ENCODE measurements around the gene PRKAG2.
"Not testable (repeated sequence)": the region's sequence is repeated elsewhere in the genome, so short reads cannot be mapped to it uniquely, and the experiment has no call there.

PRKAG2 gene

DNA sequence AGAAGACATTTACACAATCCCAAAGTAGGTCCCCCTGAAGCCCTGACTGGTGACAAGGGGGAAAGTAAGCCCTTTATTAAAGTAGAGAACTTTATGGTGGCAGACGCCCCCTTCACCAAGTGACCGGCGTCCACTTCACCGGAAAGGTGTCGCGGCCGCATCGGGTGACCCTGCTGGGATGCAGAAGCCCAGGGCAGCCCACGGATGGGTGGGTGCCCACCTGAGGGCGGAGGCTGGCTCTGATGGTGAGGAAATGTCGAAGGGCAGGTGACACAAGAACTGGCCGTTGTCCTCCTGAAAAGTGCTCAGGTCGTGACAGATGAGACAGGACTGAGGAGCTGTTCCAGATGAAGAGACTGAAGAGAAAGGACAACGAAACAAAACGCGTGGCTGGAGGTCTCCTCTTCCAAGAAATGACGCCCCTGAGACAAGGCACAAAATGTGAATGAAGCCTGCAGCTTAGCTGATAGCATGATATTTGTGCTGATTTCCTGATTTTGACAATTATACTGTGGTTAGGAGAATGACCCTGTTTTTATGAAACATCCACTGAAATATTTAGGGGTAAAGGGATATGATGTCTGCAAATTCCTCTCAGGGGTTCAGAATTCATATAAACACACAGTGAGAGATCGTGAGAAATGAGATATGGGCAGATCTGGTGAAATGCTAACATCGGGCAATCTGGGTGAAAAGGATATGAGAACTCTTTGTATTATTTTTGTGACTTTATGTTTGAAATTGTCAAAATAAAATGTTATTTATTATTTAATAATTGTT is 123.9 kb downstream of the PRKAG2 start:
- DNase-seq (ENCODE audit: extremely low read depth, insufficient read length), result no peak
- TF ChIP-seq, protein P1, sequence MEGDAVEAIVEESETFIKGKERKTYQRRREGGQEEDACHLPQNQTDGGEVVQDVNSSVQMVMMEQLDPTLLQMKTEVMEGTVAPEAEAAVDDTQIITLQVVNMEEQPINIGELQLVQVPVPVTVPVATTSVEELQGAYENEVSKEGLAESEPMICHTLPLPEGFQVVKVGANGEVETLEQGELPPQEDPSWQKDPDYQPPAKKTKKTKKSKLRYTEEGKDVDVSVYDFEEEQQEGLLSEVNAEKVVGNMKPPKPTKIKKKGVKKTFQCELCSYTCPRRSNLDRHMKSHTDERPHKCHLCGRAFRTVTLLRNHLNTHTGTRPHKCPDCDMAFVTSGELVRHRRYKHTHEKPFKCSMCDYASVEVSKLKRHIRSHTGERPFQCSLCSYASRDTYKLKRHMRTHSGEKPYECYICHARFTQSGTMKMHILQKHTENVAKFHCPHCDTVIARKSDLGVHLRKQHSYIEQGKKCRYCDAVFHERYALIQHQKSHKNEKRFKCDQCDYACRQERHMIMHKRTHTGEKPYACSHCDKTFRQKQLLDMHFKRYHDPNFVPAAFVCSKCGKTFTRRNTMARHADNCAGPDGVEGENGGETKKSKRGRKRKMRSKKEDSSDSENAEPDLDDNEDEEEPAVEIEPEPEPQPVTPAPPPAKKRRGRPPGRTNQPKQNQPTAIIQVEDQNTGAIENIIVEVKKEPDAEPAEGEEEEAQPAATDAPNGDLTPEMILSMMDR (IDR thresholded peaks at IDR 0.05; ENCODE audit: insufficient read depth, low read length, poor library complexity, severe bottlenecking), result no peak
- H3K27me3 ChIP-seq (replicated peaks; ENCODE audit: control insufficient read depth, insufficient read depth, low read length), result no peaks in the 10 kb centered on the region; the same call in none of the 2 replicates
- H3K4me3 ChIP-seq (replicated peaks; ENCODE audit: low read depth, low read length), result no peak overlapping the region
- no peaks in the 10 kb centered on the region for H3K36me3 ChIP-seq (ENCODE audit: control insufficient read depth, insufficient read depth, low read length)

DNA sequence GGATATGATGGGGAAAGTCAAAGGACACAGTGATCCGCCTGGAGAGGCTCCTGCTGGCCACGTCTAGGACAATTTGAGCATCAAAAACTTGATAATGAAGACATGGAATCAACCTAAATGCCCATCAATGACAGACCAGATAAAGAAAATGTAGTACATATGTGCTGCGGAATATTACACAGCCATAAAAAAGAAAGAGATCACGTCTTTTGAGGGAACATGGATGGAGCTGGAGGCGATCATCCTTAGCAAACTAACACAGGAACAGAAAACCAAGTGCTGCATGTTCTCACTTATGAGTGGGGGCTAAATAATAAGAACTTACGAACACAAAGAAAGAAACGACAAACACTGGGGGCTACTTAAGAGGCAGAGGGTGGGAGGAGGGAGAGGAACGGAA is 124.9 kb downstream of the PRKAG2 start:
- Histone ChIP-seq H3K4me3 (replicated peaks; ENCODE audit: low read depth, low read length) (no peak overlapping the region), H3K36me3 (ENCODE audit: control insufficient read depth, insufficient read depth, low read length) (no peaks in the 10 kb centered on the region)
- TF ChIP-seq, protein P1 (IDR thresholded peaks at IDR 0.05; ENCODE audit: insufficient read depth, low read length, poor library complexity, severe bottlenecking), result no peak

DNA sequence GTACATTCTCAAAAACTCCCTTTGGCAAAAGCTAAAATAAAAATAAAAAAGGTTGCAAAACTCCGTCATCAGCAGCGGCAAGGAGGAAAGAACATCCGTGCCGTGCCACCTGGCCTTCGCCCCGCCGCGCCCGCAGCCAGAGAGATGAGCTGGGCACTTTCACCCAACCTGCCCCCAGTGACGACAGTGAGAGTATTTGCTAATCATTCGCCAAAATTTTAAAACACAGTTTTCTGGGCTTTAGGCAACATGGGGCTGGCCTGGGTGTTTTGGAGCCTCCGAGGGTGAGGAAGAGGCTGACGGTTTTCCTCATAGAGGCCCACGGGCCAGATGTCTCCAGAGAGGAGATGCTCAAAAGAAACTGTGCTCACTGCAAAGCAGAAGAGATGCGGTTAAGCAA is 128.2 kb downstream of the PRKAG2 start:
- no peaks in the 10 kb centered on the region; the same call in 1 of the 2 replicates for H3K27me3 ChIP-seq (replicated peaks; ENCODE audit: control insufficient read depth, insufficient read depth, low read length)
- H3K36me3 ChIP-seq (ENCODE audit: control insufficient read depth, insufficient read depth, low read length), result no peaks in the 10 kb centered on the region
- TF ChIP-seq, protein P1 (IDR thresholded peaks at IDR 0.05; ENCODE audit: insufficient read depth, low read length, poor library complexity, severe bottlenecking), result no peak
- no peak for DNase-seq (ENCODE audit: extremely low read depth, insufficient read length)
- no peak overlapping the region for H3K4me3 ChIP-seq (replicated peaks; ENCODE audit: low read depth, low read length)

More for the DNA sequence above, 124.9 kb downstream of the PRKAG2 start:
- DNase-seq (ENCODE audit: extremely low read depth, insufficient read length), result no peak
- H3K27me3 ChIP-seq (replicated peaks; ENCODE audit: control insufficient read depth, insufficient read depth, low read length), result no peaks in the 10 kb centered on the region; the same call in 1 of the 2 replicates

DNA sequence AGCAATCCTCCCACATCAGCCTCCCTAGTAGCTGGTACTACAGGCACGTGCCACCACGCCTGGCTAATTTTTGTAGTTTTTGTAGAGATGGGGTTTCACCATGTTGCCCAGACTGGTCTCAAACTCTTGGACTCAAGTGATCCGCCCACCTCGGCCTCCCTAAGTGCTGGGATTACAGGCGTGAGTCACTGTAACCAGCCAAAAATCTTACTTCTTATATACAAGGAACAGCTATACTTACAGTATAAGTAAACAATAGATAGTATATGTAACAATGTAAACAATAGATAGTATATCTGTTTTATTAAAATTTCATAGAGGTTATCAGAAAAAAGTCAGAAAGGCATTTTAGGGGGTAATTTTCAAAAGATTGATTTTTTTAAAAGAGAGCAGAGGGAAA is 128.9 kb downstream of the PRKAG2 start:
- H3K27me3 ChIP-seq (replicated peaks; ENCODE audit: control insufficient read depth, insufficient read depth, low read length); H3K36me3 ChIP-seq (ENCODE audit: control insufficient read depth, insufficient read depth, low read length); H3K4me3 ChIP-seq (replicated peaks; ENCODE audit: low read depth, low read length); DNase-seq (ENCODE audit: extremely low read depth, insufficient read length): not testable (repeated sequence)

DNA sequence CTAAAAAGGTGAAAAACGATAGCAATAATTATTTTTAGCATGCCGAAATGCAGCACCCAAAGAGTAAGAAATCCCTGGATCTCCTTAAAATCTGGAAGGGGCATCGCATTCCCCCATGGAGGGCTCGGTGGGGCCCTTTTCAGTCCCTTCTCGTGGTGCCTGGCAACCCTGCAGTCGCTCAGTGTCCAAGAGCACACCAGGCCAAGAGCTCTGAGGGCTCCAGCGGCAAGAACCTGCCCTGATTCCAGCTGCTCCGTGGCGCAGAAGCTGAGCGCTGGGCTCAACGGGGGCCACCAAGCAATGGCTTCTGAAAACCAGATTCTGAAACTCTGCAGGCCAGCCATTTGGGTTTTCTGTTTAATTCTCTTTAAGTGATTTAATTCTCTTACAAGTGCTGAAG is 131.2 kb downstream of the PRKAG2 start:
- H3K27me3 ChIP-seq (replicated peaks; ENCODE audit: control insufficient read depth, insufficient read depth, low read length), result no peaks in the 10 kb centered on the region; the same call in 1 of the 2 replicates
- DNase-seq (ENCODE audit: extremely low read depth, insufficient read length), result no peak
- no peak overlapping the region for H3K4me3 ChIP-seq (replicated peaks; ENCODE audit: low read depth, low read length)
- H3K36me3 ChIP-seq (ENCODE audit: control insufficient read depth, insufficient read depth, low read length), result no peaks in the 10 kb centered on the region
- TF ChIP-seq, protein P1 (IDR thresholded peaks at IDR 0.05; ENCODE audit: insufficient read depth, low read length, poor library complexity, severe bottlenecking), result no peak

DNA sequence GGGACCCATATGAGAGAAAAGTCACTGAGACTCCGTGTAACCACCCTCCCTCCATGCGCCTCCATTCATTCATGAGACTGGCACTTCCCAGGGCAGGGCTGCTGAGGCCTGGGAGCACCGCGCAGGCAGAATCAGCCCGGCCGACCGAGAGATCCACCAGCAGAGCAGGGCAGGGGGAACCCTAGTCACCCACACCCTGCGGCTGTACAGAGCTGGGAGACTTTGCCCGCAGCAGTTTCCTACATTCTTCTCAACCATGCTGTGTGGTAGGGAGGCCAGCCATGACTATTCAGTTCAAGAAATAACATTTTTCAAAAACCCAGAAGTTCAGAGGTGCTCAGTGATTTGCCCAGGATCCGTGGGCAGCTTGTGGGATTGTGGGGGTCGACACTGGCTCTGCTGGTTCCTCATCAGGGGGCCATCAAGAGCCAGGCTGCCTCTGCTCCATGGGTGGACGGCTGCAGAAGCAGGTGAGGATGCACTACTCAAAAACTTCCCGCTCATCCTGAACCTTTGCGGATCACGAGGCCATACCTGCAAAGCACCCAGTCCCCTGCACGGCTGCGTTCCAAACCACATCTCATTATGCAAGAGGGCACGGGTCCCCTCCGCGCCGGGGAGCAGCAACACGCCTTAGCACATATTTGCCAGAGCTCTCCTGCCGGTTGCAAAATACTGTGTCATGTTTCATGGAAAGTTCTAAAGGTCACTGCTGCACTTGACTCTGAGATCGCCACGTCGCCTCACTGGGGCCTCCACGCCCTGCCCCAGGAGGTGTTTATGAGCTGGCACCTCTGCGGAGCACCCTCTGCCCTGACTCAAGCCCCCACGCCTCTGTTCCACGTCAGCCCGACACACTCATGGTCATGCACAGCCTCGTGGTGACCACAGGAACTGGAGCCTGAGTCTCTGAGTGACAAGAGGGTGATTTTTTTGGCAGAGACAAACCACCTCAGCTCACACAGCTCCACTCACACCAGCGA is 132.0 kb downstream of the PRKAG2 start:
- no peak overlapping the region for H3K4me3 ChIP-seq (replicated peaks; ENCODE audit: low read depth, low read length)

More for the DNA sequence above, 132.0 kb downstream of the PRKAG2 start:
- TF ChIP-seq, protein P1 (IDR thresholded peaks at IDR 0.05; ENCODE audit: insufficient read depth, low read length, poor library complexity, severe bottlenecking), result peak; percentile 12
- no peak for DNase-seq (ENCODE audit: extremely low read depth, insufficient read length)
- Histone ChIP-seq H3K27me3 (replicated peaks; ENCODE audit: control insufficient read depth, insufficient read depth, low read length) (no peaks in the 10 kb centered on the region; the same call in 1 of the 2 replicates), H3K36me3 (ENCODE audit: control insufficient read depth, insufficient read depth, low read length) (no peaks in the 10 kb centered on the region)
